Measurements from ENCODE around the gene CCDC88A. TPM values are rescaled to one million over a fixed set of nuclear protein-coding genes. Genes with fewer than 3 reads are reported as not detected.
A peak's percentile ranks its signal among the peaks of the same experiment; 100 is the strongest.

CCDC88A gene
- total and polyA plus RNA-seq, 2 donors (not counting 3 experiments of a cell fraction or from before 2014, with no cell fraction given) = 21.1 to 77.4 TPM

- POLR2A ChIA-PET = no interaction called here
- intact Hi-C loops (cut with micrococcal nuclease) = loop anchor here (10.0 kb wide), 1 partner anchor 275 kb away; the partner anchor contains the start of gene CFAP36
These were observed 179.9 kb downstream of the CCDC88A start for GRCh38 chr2:55239656-55240222.

More at GRCh38 chr2:55239656-55240222, 179.9 kb downstream of the CCDC88A start:
- TF ChIP-seq MAX (IDR thresholded peaks at IDR 0.05; ENCODE audit: insufficient read depth, insufficient read length) = no peak
- TF ChIP-seq POLR2A (IDR thresholded peaks at IDR 0.05; ENCODE audit: low read depth, low read length) = no peak
- no peak for TF ChIP-seq CTCF (IDR thresholded peaks at IDR 0.05; ENCODE audit: extremely low read depth in 1 of 2, insufficient read depth in 1 of 2, low read depth in 1 of 2, low read length in 2 of 2)
- no peak for TF ChIP-seq JUN (IDR thresholded peaks at IDR 0.05; ENCODE audit: borderline replicate concordance, insufficient read depth, insufficient read length, low read depth)
- no peak for TF ChIP-seq EZH2 (IDR thresholded peaks at IDR 0.05; ENCODE audit: borderline replicate concordance, low read depth, low read length, severe bottlenecking)
- TF ChIP-seq MYC (IDR thresholded peaks at IDR 0.05; ENCODE audit: low read depth, low read length) = no peak
- no peak for TF ChIP-seq GATA2 (IDR thresholded peaks at IDR 0.05; ENCODE audit: insufficient read depth, insufficient read length, low read depth, low read length)
- TF ChIP-seq POLR2AphosphoS5 (IDR thresholded peaks at IDR 0.05; ENCODE audit: insufficient read depth, low read depth, low read length) = no peak
- TF ChIP-seq FOS (IDR thresholded peaks at IDR 0.05; ENCODE audit: borderline replicate concordance, insufficient read depth, low read length) = no peak
- H3K27ac ChIP-seq (ENCODE audit: insufficient read depth, low read depth, low read length) = no peak overlapping the region
- H3K9me3 ChIP-seq (replicated peaks; ENCODE audit: control insufficient read depth, insufficient read depth, low read length) = no peaks in the 10 kb centered on the region
- H4K20me1 ChIP-seq (replicated peaks; ENCODE audit: control insufficient read depth, extremely low read depth, insufficient read depth, low read length) = no peaks in the 10 kb centered on the region
- H3K4me3 ChIP-seq (replicated peaks in 1 of 3; ENCODE audit: insufficient read depth in 1 of 3, low read depth in 1 of 3, low read length in 3 of 3) = no peak overlapping the region
- CTCF ChIA-PET = interaction anchor here (0.8 to 1.4 kb wide), 2 partner anchors 192 to 340 kb away, joined by 3 to 5 read pairs; no protein-coding TSS in a partner anchor
- DNase-seq (ENCODE audit: low read depth, low spot score) (peak; percentile 32), FAIRE-seq (no peak)
- BruUV-seq (replicated peaks) = no TSS peak
- no peaks in the 10 kb centered on the region for H3K27me3 ChIP-seq (ENCODE audit: control insufficient read depth in 2 of 2, insufficient read depth in 2 of 2, low read length in 2 of 2)
- H3K4me2 ChIP-seq (ENCODE audit: insufficient read depth, low read length) = no peak overlapping the region
- H3K9me1 ChIP-seq (replicated peaks; ENCODE audit: control insufficient read depth, extremely low read depth, insufficient read depth, low read length) = no peaks in the 10 kb centered on the region
- H3K79me2 ChIP-seq (ENCODE audit: control insufficient read depth, insufficient read depth, low read length) = peaks cover 4% of the 10 kb centered on the region
- dilution Hi-C loops (cut with MboI; ENCODE audit: extremely low pct_ligation_motif_present, low sequenced_read_pairs) = no loop called here
- H3K36me3 ChIP-seq (ENCODE audit: control insufficient read depth in 2 of 2, extremely low read depth in 1 of 2, insufficient read depth in 2 of 2, low read length in 2 of 2) = peaks cover 8 to 21% of the 10 kb centered on the region in 2 experiments
- H2AFZ ChIP-seq (ENCODE audit: low read depth, low read length) = no peak overlapping the region
- no peak overlapping the region for H3K9ac ChIP-seq (replicated peaks; ENCODE audit: extremely low read depth, insufficient read depth, low read length)
- H3K4me1 ChIP-seq (ENCODE audit: control insufficient read depth, extremely low read depth, insufficient read depth, low read length) = peaks cover 6% of the 10 kb centered on the region

Small RNAs within 50 kb of the gene (small RNA-seq; reads per million reads assigned to genes)
- gene RF00019 (ENCODE audit: insufficient read depth, insufficient read length, low read depth, low replicate concordance) = not detected
- gene RNU6-221P (ENCODE audit: insufficient read depth, insufficient read length, low read depth, low replicate concordance) = not detected
- gene RNU6-775P (ENCODE audit: insufficient read depth, insufficient read length, low read depth, low replicate concordance) = not detected

Other genes starting within 250 kb of the CCDC88A start
- 10.2 and 12.3 TPM in 2 replicates for gene CLHC1, start 187.6 kb downstream of the CCDC88A start, total RNA-seq
- 2.0 and 2.4 TPM in 2 replicates for gene CLHC1, start 187.6 kb downstream of the CCDC88A start, polyA plus RNA-seq
- gene RPS27A, start 187.2 kb downstream of the CCDC88A start, total RNA-seq = 926 and 939 TPM in 2 replicates
- gene RPS27A, start 187.2 kb downstream of the CCDC88A start, polyA plus RNA-seq = 795 and 1,136 TPM in 2 replicates
- gene MTIF2, start 150.6 kb downstream of the CCDC88A start, total RNA-seq = 26.8 and 26.9 TPM in 2 replicates
- gene MTIF2, start 150.6 kb downstream of the CCDC88A start, polyA plus RNA-seq = 7.0 and 9.3 TPM in 2 replicates
- gene CFAP36, start 99.9 kb upstream of the CCDC88A start, total RNA-seq = 28.1 and 35.0 TPM in 2 replicates
- 4.5 and 5.6 TPM in 2 replicates for gene CFAP36, start 99.9 kb upstream of the CCDC88A start, polyA plus RNA-seq
- gene PPP4R3B, start 197.8 kb upstream of the CCDC88A start, total RNA-seq = 49.0 and 51.5 TPM in 2 replicates
- 9.4 and 11.2 TPM in 2 replicates for gene PPP4R3B, start 197.8 kb upstream of the CCDC88A start, polyA plus RNA-seq

All from endothelial cell of umbilical vein (primary cell).